ENCODE data around the gene FOXC2. TPM values are rescaled to one million over a fixed set of nuclear protein-coding genes. Genes with fewer than 3 reads are reported as not detected.

FOXC2 gene
- total RNA-seq, 1 donor from 2014 or later = not detected

DNA sequence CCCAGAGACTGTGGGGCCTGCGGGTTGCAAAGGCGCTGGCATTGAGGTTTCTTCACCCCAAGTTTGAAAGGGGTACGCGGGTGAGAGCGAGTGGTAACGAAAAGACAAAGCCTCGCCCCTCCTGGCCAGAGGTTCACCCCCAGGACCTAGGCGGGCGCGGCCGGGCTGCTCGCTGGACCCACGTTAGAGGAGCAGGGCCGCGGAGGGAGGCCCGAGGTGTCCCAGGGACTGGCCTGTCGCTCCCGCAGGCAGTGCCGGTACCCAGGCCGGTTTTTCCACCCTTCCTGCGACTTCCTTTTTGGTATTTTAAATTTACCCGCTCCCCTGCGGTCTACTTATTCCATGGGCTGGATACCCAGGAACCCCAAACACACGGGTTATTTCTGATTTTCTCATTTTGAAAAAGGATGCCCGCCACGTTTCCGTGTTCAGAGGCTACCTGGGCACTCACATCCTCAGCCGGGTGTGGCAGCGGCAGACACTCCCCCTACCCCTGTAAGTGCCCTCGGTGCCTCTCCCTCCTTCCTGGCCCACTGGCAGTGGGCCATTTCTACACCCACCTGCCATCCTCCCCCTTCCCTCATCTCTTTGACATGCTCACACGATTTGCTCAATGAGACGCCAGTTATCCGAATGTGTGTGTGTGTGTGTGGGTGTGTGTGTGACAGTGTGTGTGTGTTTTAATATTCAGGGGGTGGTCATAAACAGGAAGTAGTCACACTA is 10.1 kb downstream of the FOXC2 start:
- H3K4me1 Mint-ChIP-seq (ENCODE audit: low read depth, unreplicated experiment) = peaks cover 11% of the 10 kb centered on the region
- H3K27ac Mint-ChIP-seq (ENCODE audit: unreplicated experiment) = no peak overlapping the region
- DNase-seq = no peak
- no peaks in the 10 kb centered on the region for H3K36me3 Mint-ChIP-seq (ENCODE audit: unreplicated experiment)
- H3K27me3 Mint-ChIP-seq (ENCODE audit: unreplicated experiment) = peaks cover 34% of the 10 kb centered on the region
- TF ChIP-seq, protein P1, sequence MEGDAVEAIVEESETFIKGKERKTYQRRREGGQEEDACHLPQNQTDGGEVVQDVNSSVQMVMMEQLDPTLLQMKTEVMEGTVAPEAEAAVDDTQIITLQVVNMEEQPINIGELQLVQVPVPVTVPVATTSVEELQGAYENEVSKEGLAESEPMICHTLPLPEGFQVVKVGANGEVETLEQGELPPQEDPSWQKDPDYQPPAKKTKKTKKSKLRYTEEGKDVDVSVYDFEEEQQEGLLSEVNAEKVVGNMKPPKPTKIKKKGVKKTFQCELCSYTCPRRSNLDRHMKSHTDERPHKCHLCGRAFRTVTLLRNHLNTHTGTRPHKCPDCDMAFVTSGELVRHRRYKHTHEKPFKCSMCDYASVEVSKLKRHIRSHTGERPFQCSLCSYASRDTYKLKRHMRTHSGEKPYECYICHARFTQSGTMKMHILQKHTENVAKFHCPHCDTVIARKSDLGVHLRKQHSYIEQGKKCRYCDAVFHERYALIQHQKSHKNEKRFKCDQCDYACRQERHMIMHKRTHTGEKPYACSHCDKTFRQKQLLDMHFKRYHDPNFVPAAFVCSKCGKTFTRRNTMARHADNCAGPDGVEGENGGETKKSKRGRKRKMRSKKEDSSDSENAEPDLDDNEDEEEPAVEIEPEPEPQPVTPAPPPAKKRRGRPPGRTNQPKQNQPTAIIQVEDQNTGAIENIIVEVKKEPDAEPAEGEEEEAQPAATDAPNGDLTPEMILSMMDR (IDR thresholded peaks at IDR 0.05; ENCODE audit: partially characterized antibody, unreplicated experiment) = no peak
- peaks cover 6% of the 10 kb centered on the region for H3K9me3 Mint-ChIP-seq (ENCODE audit: unreplicated experiment)
- H3K4me3 Mint-ChIP-seq (ENCODE audit: unreplicated experiment) = peak overlapping the region; percentile 91

DNA sequence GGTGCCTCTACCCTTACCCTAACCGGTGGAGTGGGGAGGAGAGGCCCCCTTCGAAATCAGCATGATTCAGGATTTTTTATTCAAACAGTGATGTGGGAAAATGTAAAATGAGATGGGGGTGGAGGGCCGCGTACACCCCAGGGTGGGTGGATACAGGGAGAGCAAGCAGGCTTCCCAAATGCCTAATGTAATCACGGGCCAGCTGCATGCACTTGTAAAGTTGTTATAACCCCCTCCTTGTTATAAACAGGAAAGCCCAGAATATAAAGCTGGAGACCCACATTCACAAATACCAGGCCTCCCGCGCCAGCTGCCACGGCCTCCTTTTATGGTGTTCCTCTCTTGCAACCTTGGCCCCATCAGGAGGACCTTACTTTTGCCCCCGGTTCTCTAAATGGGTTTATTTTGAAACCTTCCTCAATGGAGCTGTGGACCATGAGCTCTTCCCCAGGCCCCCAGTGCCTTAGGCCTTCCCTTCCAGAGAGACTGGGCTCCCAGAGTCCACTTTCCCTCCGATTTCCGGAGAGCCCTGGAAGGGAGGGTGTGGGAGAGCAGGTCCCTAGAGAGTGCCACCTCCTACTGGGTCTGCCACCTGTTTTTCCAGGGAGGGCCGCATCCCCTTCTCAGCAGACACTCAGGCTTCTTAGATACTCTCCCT is 10.8 kb downstream of the FOXC2 start:
- peaks cover 11% of the 10 kb centered on the region for H3K4me1 Mint-ChIP-seq (ENCODE audit: low read depth, unreplicated experiment)
- no peaks in the 10 kb centered on the region for H3K36me3 Mint-ChIP-seq (ENCODE audit: unreplicated experiment)
- TF ChIP-seq, protein P1 (IDR thresholded peaks at IDR 0.05; ENCODE audit: partially characterized antibody, unreplicated experiment) = no peak
- no peak for DNase-seq
- H3K9me3 Mint-ChIP-seq (ENCODE audit: unreplicated experiment) = peaks cover 6% of the 10 kb centered on the region
- H3K27me3 Mint-ChIP-seq (ENCODE audit: unreplicated experiment) = peaks cover 32% of the 10 kb centered on the region
- peak overlapping the region; percentile 31 for H3K4me3 Mint-ChIP-seq (ENCODE audit: unreplicated experiment)
- H3K27ac Mint-ChIP-seq (ENCODE audit: unreplicated experiment) = no peak overlapping the region

DNA sequence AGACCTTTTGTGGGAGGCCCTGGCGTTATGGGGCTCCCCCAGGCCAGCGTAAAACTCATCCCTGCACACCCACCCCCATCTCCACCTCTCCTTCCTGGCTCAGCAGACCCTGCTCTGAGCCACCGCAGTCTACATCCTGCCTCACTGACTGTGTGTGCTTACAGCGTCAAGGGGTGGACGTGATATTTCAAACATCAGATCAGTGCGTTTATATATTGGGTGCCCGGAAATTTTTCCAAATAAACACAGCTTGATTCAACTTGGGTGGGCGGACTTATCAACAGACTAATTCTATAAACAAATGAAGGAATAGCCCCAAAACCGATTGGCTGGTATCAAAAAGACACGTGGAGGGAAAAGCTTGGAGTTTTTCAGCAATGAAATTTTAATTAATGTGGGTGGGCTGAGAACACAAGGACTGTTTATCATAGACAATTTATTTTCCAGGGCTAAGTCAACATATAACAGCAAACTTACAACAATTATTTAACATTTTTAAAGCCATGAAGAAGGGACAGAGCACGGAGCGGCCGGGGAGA is 11.5 kb downstream of the FOXC2 start, which contains the start of gene FOXL1:
FOXL1 (plus strand) TSS at position 489 of the 539 bp plus-strand sequence. CDS start 175 bp downstream, outside the sequence.
- no peak for DNase-seq
- H3K36me3 Mint-ChIP-seq (ENCODE audit: unreplicated experiment) = no peaks in the 10 kb centered on the region

DNA sequence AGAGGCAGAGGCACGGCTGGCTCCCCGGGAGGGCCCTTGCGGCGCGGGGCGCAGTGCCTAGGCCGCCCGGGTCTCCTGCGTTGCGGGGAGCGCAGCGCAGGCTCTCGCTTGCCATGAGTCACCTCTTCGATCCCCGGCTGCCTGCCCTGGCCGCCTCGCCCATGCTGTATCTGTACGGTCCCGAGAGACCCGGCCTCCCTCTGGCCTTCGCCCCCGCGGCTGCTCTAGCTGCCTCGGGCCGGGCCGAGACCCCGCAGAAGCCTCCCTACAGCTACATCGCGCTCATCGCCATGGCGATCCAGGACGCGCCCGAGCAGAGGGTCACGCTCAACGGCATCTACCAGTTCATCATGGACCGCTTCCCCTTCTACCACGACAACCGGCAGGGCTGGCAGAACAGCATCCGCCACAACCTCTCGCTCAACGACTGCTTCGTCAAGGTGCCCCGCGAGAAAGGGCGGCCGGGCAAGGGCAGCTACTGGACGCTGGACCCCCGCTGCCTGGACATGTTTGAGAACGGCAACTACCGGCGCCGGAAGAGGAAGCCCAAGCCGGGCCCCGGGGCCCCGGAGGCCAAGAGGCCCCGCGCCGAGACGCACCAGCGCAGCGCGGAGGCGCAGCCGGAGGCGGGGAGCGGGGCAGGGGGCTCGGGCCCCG is 12.1 kb downstream of the FOXC2 start:
- Mint-ChIP-seq H3K4me1 (ENCODE audit: low read depth, unreplicated experiment) (peaks cover 11% of the 10 kb centered on the region), H3K36me3 (ENCODE audit: unreplicated experiment) (no peaks in the 10 kb centered on the region), H3K27me3 (ENCODE audit: unreplicated experiment) (peaks cover 34% of the 10 kb centered on the region), H3K27ac (ENCODE audit: unreplicated experiment) (no peak overlapping the region), H3K4me3 (ENCODE audit: unreplicated experiment) (peak overlapping the region; percentile 82), H3K9me3 (ENCODE audit: unreplicated experiment) (peaks cover 6% of the 10 kb centered on the region)
- TF ChIP-seq, protein P1 (IDR thresholded peaks at IDR 0.05; ENCODE audit: partially characterized antibody, unreplicated experiment) = no peak
- peak; percentile 76 for DNase-seq

More for the DNA sequence above, 11.5 kb downstream of the FOXC2 start, which contains the start of gene FOXL1:
- Mint-ChIP-seq H3K27ac (ENCODE audit: unreplicated experiment) (no peak within 1 kb of the TSS), H3K4me3 (ENCODE audit: unreplicated experiment) (peak within 1 kb of the TSS; percentile 82), H3K27me3 (ENCODE audit: unreplicated experiment) (peaks cover 34% of the 10 kb centered on the region), H3K4me1 (ENCODE audit: low read depth, unreplicated experiment) (peaks cover 11% of the 10 kb centered on the region), H3K9me3 (ENCODE audit: unreplicated experiment) (peaks cover 6% of the 10 kb centered on the region)
- TF ChIP-seq, protein P1 (IDR thresholded peaks at IDR 0.05; ENCODE audit: partially characterized antibody, unreplicated experiment) = no peak
